NCI-H2227 (cell line): Measurements from ENCODE around the gene CD247.

Experiments
- DNase-seq: peaks from one replicate; lab custom pipeline; 2025; ENCODE audit not compliant: unreplicated experiment; lab: John Stamatoyannopoulos, UW

CD247 gene

DNA sequence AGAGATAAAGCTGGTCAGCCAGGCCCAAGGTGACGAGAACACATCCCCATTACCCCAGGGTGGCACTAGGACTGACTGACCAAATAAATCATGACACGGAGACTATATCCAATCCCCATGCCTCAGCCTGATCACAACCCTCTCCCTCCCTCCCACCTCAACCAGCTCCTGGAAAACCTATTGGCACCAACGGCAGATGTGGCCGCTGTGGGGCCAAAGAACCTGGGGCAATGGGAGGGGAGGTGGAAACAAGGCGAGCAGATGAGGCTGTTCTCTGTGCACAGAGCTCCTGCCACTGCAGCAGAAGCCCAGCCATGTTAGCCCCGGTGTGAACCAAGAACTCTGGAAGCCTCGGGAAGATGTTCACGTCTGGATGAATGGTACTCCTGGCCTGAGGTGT, 77.6 kb downstream of the CD247 start:
- no peak for DNase-seq

DNA sequence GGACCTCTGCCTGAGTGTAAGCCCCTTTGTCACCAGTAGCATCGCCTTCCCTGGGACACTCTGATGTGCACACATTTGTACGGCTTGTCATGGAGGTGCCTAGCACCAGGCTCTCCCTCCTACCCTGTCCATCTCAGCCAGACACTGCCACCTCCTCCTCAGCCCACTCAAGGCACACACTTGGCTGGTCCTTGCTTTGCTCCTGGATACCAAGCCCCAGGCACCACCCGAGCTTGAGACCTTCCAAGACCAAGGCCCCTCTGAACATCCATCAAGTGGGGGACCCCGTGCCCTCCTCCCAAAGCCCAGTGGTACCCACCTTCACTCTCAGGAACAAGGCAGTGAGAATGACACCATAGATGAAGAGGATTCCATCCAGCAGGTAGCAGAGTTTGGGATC, 78.0 kb downstream of the CD247 start:
- no peak for DNase-seq

DNA sequence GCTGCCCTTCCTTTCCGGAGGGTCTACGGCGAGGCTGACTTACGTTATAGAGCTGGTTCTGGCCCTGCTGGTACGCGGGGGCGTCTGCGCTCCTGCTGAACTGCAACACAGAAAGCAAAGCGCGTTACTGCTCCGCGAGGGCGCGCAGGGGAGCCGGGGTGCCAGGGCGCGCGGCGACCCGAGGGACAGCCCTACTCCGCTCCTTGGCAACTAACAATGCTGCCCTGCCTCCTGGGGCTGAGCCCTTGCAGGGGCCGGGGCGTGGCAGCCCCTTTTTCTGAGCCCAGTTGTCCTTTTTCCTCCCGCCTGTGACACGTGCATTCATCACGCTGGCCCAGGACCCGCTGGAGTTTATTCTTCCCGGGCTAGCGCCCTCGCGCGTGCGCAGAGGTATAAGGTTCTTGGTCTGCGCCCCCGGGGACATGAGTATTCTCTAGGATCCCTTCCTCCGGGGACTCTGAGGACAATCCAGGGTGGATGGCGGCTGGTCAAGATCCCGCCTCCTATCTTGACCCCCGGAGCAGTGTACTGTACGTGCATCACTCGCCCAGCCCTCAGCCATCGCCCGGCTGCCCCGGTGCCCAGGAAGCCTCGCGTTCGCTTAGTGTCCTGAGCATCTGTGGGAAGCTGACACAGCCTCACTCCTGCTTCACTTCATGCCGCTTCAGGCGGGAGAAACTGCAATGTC, 78.9 kb downstream of the CD247 start:
- DNase-seq = peak; percentile 50

DNA sequence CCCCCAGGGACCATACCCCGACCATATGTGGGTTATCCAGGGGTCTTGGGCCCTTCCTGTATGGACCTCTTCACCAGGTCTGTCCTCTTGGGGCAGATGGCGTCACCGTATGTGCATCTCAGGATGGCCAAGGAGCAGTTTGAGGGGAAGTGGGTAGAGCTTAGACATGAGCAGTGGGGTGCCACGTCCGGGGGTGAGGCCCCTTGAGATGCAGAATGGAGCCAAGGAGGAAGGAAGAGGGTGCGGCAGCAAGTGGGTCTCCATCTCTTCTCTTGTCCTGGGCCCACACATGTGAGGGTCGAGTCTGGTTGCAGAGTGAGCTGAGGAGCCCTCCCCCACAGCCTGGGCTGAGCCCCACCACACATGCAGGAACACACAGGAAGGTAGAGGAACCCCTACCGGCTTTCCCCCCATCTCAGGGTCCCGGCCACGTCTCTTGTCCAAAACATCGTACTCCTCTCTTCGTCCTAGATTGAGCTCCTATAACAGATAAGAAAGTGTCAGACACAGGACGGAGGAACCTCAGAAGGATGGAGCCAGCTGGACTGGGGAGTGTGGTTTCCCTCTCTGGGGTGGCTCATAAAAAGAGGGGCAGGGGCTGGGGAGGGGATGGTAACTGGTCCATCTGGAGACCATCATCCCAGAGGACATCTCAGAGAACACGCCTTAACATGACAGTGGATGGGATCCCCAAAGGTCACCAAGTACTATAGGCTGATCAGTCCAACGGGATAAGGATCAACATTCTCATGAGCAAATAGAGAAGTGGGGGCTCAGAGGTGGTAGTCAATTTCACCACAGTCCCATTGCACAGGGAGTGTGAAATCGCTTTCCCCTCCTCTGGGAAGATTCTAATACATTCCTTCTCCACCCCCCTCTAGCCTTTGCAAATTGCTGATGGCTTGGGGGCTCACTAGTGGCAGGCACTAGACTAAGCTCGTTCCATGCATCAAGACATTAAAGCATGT, 79.9 kb downstream of the CD247 start:
- no peak for DNase-seq

DNA sequence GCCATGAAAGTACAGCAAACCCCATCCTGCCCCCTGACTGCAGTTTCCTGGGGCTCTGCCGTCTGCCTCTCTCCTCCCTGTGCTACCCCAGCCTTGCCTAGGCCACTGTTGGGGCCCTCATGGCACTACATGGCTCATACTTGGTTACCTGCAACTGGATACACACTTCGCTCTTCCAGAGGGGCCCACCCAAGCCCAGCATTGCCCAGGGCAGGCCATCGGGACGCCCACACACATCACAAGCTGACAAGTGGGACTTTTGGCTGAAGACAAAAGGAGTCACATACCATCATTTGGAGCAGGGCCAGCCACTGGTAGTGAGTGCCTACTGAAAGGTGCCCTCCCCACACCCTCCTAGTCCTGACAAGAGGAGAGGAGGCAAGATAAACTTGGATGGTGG, 82.8 kb downstream of the CD247 start:
- no peak for DNase-seq

DNA sequence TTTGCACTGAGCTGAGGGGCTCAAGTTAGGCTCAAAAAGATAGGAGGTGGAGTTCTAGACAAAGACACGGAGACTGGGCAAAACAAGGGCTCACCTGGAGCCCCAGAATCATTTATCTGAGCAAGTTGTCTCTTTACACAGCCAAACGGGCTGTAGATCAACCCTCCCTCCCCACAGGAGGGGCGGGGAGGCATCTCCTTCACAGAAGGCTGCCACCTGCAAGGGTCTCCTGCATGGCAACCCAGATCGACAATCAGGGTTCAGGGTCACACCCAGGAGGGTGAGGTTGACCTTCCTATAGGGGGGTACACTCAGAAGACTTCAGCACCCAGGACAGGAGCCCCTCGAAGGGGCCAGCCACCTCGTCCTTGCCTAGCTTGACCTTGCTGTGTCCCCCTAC, 84.0 kb downstream of the CD247 start:
- DNase-seq = no peak

DNA sequence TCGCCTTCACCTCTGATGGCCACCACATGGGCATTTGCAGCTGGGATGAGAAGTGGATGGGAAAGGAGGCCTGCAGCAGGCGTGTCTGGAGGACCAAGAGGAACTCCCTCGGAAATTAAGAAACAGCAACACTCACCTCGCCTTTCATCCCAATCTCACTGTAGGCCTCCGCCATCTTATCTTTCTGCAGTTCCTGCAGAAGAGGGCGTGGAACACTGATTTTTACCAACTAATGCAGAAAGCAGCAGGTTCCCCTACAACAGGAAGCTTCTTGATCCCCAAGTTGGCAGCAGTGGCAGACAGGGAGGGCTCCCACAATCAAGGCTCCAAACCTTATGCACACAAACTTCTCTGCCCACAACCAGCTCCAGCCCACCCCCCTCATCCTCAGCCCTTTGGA, 84.4 kb downstream of the CD247 start:
- no peak for DNase-seq

DNA sequence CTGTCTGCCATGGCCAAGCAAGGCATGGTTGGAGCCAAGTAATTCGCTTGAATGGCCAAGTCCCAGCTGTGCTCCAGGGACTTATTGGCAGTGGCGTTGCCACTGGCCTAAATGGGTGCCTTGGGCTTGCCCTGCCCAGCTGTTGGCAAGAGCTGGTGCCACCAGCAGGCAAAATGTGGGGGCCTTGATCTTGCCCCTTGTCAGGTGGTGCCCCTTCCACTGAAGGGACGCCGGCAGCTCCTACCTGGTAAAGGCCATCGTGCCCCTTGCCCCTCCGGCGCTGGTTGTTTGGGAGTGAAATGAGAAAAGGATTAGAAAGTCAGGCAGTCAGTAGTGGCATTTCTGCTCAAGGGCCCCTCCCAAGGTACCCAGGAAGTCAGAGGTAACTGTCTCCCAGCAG, 85.5 kb downstream of the CD247 start:
- no peak for DNase-seq

DNA sequence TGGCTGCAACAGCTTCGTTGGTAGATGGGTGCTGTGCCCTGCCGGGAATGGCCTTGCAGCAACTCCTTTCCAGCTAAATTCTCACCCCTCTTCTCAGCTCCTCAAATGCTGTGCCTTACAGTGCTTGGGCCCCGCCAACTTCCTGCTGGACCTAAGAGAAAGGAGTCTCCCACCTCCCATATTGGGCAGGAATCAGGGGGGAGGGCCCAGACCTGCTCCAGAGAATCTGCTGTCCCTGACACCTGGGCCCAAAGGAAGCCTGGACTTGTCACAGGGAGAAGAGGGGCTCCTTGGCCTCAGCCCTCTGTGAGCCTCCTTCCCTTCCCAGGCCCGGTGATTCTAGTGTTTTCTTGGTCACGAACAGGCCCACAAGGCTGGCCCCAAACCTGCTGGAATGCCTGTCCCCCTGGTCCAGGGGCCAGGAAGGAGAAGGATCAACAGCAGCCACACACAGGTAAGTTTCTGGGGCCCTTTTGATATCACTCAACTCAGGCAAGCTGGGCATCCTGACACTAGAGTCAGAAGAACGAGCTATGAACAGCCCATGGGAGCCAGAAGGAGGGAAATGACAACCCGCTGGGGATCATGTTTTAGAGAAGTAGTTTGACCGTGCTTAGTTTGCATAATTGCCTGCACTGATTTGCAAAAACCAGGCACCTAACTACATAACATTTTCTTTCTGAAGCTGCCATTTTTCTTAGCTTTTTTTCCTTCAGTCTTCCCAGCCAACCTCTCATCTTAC, 86.2 kb downstream of the CD247 start:
- no peak for DNase-seq

DNA sequence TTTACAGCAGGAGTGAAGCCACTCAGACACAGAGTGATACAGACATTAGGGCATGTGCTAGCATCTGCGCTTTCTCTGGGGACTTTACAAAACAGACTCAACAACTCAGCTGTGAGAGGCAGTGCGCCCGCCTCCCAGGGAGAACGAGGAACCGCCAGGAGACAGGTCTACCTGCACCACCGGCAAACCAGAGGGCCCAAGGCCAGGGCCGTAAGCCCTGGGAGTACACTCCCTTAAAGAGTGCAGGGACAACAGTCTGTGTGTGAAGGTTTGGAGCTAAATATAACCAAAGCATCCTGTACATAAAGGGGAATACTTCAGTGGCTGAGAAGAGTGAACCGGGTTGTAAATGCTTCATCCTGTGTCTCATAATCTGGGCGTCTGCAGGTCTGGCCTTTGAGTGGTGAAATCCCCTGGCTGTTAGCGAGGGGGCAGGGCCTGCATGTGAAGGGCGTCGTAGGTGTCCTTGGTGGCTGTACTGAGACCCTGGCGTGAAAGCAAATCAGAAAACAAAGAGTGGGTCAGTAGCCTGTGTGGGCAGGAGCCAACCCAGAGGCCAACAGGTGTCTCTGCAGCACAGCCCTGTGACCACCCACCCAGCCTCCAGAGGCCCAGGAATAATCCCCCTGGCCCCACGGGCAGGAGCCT, 86.9 kb downstream of the CD247 start:
- no peak for DNase-seq

DNA sequence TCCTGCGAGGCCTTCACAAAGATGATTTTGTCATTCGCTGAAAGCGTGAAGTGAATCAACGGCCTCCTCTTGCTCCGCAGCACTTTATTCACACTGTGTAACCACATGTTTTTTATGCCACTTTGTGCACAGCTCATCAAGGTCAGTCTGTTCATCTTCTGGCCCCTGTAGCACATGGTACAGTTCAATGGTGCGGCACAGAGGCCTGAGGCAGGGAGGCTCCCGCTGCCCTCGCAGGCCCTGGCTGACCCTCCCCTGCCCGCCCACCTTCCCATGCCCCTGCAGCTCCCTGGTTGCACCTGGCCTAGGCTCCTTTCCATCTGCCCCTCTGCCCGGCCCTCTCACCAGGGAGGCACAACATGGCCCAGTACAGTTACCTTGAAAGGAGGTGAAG, 87.5 kb downstream of the CD247 start:
- DNase-seq = no peak

DNA sequence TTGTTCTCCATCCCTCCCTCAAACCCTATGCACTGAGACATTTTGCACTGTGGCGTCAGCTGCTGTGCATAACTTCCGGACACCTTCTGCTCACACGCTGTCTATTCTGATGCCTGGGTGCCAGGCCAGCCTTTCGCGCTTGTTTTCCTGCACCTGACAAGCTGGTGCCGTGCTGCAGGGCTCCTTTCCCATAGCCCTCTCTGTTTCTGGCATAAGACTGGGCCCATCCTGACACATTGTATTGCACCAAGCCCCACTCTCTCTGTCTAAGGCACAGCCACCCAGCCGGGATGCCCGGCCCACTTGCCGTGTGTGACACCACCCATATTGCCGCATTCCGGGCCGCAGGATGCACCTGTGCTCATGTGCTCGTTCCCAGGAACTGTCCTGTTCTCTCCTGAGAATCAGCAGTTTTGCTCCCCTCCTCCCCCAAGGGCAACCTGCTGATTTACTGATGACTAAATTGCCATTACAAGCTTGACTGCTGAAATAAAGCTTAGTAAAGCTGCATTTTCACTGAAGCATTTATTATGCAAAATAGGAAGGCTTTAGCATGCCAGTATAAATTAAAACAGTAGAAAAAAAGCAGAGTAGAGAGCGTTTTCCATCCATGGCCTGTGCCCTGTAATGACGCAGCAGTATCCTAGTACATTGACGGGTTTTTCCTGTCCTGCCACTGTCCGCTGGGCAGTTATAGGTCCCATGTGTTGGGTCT, 88.0 kb downstream of the CD247 start:
- DNase-seq = no peak

DNA sequence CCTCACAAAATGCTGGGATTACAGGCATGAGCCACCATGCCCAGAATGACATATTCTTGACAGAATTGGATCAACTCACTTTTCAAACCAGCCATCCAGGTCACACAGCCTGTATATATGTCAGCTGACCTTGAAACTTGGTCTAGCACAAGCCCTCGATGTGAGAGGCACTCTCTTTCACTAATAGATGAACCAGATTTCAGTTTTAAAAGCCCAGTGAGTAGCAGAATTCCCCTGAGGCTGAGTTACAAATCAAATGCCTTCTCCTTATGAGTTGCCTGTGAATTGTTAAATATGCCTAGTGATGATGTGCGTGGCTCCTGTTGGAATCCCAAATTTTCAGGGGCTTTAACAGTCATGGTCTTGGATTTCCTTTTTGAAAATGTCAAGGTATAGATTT, 88.7 kb downstream of the CD247 start:
- DNase-seq = no peak

DNA sequence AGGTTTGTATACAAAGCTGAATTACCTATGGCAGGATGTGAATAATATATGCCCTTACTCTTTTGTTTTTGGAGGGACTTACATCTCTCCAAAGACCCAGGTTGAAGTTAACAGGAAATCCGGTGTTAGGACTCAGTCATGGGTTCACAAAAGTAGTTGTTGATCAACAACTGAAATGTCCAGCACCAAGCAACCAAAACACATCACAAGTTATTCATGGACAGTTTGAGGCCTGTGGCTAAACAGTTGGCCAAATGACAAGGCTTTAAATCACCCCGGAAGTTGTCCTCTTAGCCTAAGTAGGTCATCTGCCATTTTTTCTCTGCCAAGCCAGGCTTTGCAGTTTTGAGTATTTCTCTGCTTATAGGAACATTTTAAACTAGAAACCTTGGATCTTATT, 89.9 kb downstream of the CD247 start:
- no peak for DNase-seq

DNA sequence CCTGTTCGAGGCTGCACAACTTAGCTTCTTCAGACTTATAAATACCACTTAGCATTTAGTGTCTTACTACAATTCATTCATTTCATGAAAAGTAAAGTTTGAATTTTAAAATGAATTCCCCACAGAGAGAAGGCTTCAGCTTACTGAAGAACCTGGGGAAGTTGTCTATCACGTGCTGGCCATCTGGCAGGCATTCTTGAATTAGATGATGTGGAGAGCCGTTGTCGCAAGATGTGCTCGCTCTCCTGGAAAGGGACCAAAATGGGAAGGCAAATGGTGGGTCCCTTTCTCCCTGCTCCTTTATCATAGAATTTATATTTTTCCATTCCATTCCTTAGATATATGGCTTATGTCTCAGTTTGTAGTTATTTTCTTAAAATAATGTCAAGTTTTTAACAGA, 90.5 kb downstream of the CD247 start:
- DNase-seq = no peak

DNA sequence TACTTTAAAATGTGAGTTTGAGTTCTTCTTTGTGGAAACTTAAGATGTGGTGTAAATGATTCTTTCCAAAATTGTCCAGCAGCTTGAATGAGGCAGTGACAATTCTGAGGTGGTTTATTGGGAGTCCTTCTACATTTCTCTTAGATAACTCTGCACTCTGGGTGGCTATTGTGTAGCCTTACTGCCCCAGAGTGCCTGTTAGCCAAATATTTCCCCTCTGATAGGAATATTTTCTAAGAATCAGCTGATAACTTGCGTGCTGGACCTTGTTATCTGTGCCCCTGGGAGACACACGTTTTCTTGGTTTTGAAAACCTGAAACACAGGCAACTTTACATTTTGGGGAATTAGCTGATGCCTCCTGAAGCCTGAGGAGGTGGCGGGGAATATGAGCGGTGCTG, 91.6 kb downstream of the CD247 start:
- no peak for DNase-seq

DNA sequence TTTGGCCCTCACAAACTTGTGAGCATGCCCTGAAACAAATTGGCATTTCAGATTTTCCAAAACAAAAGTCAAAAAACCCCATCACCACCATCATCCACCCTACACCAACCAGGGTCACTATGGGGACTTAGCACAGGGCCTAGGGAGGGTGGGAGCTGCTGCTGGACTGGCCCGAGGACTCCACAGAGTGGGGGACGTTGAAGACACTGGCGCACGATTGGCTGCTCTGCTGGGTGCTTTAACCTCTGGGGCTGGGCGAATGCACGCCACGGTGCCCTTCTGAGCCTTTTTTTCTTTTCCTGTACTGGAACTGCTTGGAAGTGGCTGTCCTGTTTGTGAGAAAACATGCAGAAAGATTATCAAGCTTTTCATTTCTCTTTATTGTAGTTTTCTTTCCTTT, 92.8 kb downstream of the CD247 start:
- no peak for DNase-seq

DNA sequence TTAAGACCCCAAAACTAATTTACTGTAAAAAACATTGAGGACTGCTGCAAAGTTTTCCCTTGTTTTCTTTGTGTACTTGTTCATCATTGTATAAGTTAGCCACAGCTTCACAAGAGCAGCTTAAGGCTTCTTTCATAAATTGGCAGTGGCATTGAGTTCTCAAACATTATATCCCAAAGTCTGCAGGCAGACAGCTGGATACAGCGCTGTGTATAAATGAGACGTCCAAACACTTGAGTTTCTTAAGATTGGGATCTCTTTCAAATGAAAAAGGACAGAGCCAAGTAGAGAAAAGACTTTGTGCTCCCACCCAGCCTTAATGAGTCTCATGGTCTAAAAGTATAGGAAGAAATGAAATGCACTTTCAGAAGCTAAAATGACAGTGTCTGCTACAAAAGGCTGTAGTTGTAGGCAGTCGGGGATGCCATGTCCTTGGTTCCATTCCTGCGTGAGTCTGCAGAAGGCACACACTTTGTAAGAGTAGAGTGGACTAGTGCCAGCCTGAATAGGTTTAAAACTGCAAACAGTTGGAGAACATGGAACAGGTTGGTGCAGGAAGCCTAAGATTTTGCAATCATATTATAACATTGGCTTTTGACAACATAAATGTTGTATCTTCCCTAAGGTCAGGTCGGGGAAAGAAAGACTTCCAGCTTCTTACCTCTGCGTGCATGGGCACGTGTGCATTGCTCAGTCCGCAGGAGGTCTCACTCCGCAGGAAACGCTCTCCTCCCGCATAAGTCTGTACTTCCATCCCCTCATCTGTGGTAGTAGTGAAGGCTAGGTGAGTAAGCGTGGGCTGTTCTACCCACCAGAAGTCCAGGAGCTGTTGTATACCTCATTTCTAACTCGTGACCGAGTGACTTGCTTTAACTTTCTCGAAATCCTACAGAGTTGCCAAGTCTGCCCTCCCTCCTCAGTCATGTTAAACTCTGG, 94.4 kb downstream of the CD247 start:
- DNase-seq = no peak

DNA sequence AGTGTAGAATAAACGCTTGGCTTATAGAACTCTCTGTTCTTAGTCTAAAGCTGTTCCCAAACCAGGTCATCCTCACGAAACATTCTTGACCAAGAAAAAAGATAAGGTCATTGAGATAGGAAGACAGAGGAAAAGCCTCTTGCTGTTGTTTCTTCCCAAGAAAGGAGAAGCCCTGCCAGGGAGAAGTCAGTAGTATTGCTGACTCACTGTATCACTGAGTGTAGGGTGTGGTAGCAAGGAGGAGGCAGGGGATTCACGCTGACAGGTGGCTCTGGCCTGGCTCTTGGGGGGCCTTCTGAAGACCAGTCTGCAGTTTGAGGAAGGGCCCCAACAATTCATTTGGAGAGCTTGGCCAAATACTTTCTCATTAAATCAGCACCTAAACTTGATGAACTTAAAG, 97.8 kb downstream of the CD247 start:
- DNase-seq = no peak

DNA sequence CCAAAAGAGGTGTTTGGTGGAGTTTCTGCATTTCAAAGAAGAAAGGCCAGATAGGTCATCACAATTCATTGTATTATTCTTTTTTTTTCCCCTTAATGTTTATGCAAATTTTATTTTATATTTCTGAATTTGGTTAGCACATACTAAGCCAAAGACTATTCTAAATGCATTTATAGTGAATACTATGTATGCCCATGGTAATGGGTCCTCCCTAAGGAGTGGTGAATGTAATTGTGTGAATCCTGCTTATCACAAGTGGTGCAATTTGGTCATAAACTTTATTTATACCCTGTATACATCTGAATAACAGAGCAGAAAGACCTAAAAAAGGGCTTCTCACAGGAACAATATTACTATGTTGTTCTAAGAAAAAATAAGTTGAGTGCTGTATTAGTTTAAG, 99.1 kb downstream of the CD247 start:
- no peak for DNase-seq
